ENCODE measurements around the gene RNU6-9. TPM values are rescaled to one million over a fixed set of nuclear protein-coding genes. Genes with fewer than 3 reads are reported as not detected.
A peak's percentile ranks its signal among the peaks of the same experiment; 100 is the strongest.

Gene RNU6-9
- total and polyA plus RNA-seq, 2 of the 13 experiments (the other 11 are each of a cell fraction or from before 2014, with no cell fraction given) = under 0.01 TPM; not detected in 1

GRCh38 chr19:918481-919198, 25.4 kb downstream of the RNU6-9 start:
- Histone ChIP-seq H2AFZ (ENCODE audit: low read length) (no peak overlapping the region), H3K9me3 (ENCODE audit: low read length) (no peaks in the 10 kb centered on the region), H4K20me1 (ENCODE audit: insufficient read depth, low read length) (no peaks in the 10 kb centered on the region), H3K36me3 (replicated peaks in 1 of 2; ENCODE audit: control insufficient read depth in 1 of 2, insufficient read depth in 2 of 2, low read length in 2 of 2) (no peaks in the 10 kb centered on the region), H3K4me2 (ENCODE audit: low read depth, low read length) (0 out of 2 replicates have a peak overlapping the region, but pooled peaks have one; percentile 7), H3K79me2 (ENCODE audit: insufficient read depth, low read length) (peaks cover under 1% of the 10 kb centered on the region), H3K9ac (ENCODE audit: insufficient read depth, low read depth, low read length) (no peak overlapping the region), H3K4me1 (ENCODE audit: insufficient read depth, low read length) (peaks cover 26% of the 10 kb centered on the region), H3K27me3 (ENCODE audit: control insufficient read depth in 1 of 2, insufficient read depth in 2 of 2, low read length in 2 of 2) (no peaks in the 10 kb centered on the region; a peak in 1 of 5 replicates), H3K27ac (ENCODE audit: extremely low read length, insufficient read depth, low read length) (peak overlapping the region; percentile 71), H3K4me3 (replicated peaks in 1 of 3; ENCODE audit: insufficient read depth in 1 of 3, low read depth in 2 of 3, low read length in 3 of 3) (0 out of 6 replicates have a peak overlapping the region, but pooled peaks of 1 of the 3 experiments have one; percentile 96)
- TF ChIP-seq ZBTB33 (CRISPR knock-in tag; IDR thresholded peaks at IDR 0.05) (0 out of 2 replicates have a peak, but pooled peaks have one; percentile 50), CBFB (CRISPR knock-in tag; IDR thresholded peaks at IDR 0.05) (no peak)
- TF ChIP-seq, protein P1, sequence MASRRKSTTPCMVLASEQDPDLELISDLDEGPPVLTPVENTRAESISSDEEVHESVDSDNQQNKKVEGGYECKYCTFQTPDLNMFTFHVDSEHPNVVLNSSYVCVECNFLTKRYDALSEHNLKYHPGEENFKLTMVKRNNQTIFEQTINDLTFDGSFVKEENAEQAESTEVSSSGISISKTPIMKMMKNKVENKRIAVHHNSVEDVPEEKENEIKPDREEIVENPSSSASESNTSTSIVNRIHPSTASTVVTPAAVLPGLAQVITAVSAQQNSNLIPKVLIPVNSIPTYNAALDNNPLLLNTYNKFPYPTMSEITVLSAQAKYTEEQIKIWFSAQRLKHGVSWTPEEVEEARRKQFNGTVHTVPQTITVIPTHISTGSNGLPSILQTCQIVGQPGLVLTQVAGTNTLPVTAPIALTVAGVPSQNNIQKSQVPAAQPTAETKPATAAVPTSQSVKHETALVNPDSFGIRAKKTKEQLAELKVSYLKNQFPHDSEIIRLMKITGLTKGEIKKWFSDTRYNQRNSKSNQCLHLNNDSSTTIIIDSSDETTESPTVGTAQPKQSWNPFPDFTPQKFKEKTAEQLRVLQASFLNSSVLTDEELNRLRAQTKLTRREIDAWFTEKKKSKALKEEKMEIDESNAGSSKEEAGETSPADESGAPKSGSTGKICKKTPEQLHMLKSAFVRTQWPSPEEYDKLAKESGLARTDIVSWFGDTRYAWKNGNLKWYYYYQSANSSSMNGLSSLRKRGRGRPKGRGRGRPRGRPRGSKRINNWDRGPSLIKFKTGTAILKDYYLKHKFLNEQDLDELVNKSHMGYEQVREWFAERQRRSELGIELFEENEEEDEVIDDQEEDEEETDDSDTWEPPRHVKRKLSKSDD (CRISPR knock-in tag; IDR thresholded peaks at IDR 0.05; ENCODE audit: low read depth) = peak; percentile 80; the same call in 1 of the 2 replicates
- TF ChIP-seq, protein P2, sequence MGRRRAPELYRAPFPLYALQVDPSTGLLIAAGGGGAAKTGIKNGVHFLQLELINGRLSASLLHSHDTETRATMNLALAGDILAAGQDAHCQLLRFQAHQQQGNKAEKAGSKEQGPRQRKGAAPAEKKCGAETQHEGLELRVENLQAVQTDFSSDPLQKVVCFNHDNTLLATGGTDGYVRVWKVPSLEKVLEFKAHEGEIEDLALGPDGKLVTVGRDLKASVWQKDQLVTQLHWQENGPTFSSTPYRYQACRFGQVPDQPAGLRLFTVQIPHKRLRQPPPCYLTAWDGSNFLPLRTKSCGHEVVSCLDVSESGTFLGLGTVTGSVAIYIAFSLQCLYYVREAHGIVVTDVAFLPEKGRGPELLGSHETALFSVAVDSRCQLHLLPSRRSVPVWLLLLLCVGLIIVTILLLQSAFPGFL (CRISPR knock-in tag; IDR thresholded peaks at IDR 0.05) = no peak
- ChIA-PET POLR2A (interaction anchor here (0.6 kb wide), 1 partner anchor 133 kb away, joined by 5 read pairs; no protein-coding TSS in a partner anchor), CTCF (ENCODE audit: low intra/inter-chr PET ratio, low total read pairs) (interaction anchor here (1.6 to 2.4 kb wide), 2 partner anchors 62 to 148 kb away, joined by 11 to 14 read pairs; no protein-coding TSS in a partner anchor)
- 94% methylated on average over 39 of the region's 58 CpGs for WGBS (ENCODE audit: low lambda C conversion rate)
- intact Hi-C loops (cut with micrococcal nuclease; ENCODE audit: unreplicated experiment) (loop anchor here (5.0 kb wide), 1 partner anchor 151 kb away; no protein-coding TSS in a partner anchor), in situ Hi-C loops (cut with HindIII; ENCODE audit: extremely low pct_ligation_motif_present, low pct_unique_long_range_greater_than_20kb) (loop anchor here (5.0 kb wide), 1 partner anchor 56 kb away; no protein-coding TSS in a partner anchor)
- no peak for ATAC-seq
- no peak for DNase-seq (ENCODE audit: low spot score)
- no TSS peak for BruUV-seq (replicated peaks)
- no peak for FAIRE-seq

All from HepG2 (cell line).